ENCODE results near the gene DIRAS3.
"Not testable (repeated sequence)": the region's sequence is repeated elsewhere in the genome, so short reads cannot be mapped to it uniquely, and the experiment has no call there.

Gene DIRAS3

DNA sequence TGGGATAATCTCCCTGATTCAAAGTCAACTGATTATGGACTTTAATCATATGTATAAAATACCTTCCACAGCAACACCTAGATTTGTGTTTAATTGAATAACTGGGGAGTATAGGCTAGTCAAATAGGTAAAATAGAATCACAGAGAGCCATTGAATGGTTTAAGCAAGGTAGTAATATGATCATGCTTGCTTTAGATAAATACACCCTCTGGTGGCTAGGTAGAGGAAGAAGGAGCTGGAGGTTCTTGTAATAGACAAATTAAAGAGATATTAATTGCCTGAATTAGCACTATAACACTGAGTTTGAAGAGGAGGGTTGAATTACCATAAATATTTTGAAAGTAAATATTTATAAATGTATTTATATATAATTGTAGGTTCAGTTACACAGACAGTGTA is 40.3 kb downstream of the DIRAS3 start:
- Histone ChIP-seq H2AFZ (ENCODE audit: insufficient read depth, low read length, poor library complexity) (no peak overlapping the region), H3K27me3 (ENCODE audit: insufficient read depth, low read length) (no peaks in the 10 kb centered on the region), H2BK12ac (ENCODE audit: low read length) (no peak overlapping the region), H3K4me2 (ENCODE audit: low read length) (no peak overlapping the region), H4K91ac (ENCODE audit: low read depth, low read length) (no peak overlapping the region), H4K8ac (ENCODE audit: low read depth, low read length) (no peak overlapping the region), H3K9me3 (ENCODE audit: insufficient read depth, low read depth, low read length) (no peaks in the 10 kb centered on the region), H3K23ac (ENCODE audit: low read length) (no peak overlapping the region), H3K4ac (ENCODE audit: low read depth, low read length) (no peak overlapping the region), H4K12ac (ENCODE audit: low read depth, low read length) (no peak overlapping the region), H3K79me2 (ENCODE audit: control insufficient read depth, insufficient read depth, low read length, poor library complexity) (no peaks in the 10 kb centered on the region), H3K79me1 (ENCODE audit: low read length) (no peaks in the 10 kb centered on the region), H3K27ac (ENCODE audit: low read depth, low read length) (no peak overlapping the region), H2BK120ac (ENCODE audit: insufficient read depth, low read length, poor library complexity) (no peak overlapping the region), H3K4me3 (ENCODE audit: low read depth, low read length) (no peak overlapping the region), H3K36me3 (ENCODE audit: control insufficient read depth in 1 of 2, insufficient read depth in 2 of 2, low read length in 2 of 2) (no peaks in the 10 kb centered on the region), H3K4me1 (ENCODE audit: control insufficient read depth in 1 of 2, insufficient read depth in 2 of 2, low read length in 2 of 2) (no peaks in the 10 kb centered on the region), H3K9ac (ENCODE audit: low read length) (no peak overlapping the region), H2AK5ac (ENCODE audit: low read length) (no peak overlapping the region), H3K14ac (ENCODE audit: low read length) (no peak overlapping the region), H3K18ac (ENCODE audit: low read length) (no peak overlapping the region), H2BK5ac (ENCODE audit: low read depth, low read length, poor library complexity) (no peak overlapping the region)
- peak in 1 of 2 donors; percentile 40 for DNase-seq

GRCh38 chr1:68003626-68004025 is 46.8 kb downstream of the DIRAS3 start:
- H3K36me3 ChIP-seq (ENCODE audit: control insufficient read depth in 1 of 2, insufficient read depth in 2 of 2, low read length in 2 of 2); H3K4me1 ChIP-seq (ENCODE audit: control insufficient read depth in 1 of 2, insufficient read depth in 2 of 2, low read length in 2 of 2); H2BK12ac ChIP-seq (ENCODE audit: low read length); H3K4me3 ChIP-seq (ENCODE audit: low read depth, low read length); H3K23ac ChIP-seq (ENCODE audit: low read length); H4K12ac ChIP-seq (ENCODE audit: low read depth, low read length); H4K91ac ChIP-seq (ENCODE audit: low read depth, low read length); H3K14ac ChIP-seq (ENCODE audit: low read length); H3K9me3 ChIP-seq (ENCODE audit: insufficient read depth, low read depth, low read length); H2AFZ ChIP-seq (ENCODE audit: insufficient read depth, low read length, poor library complexity); DNase-seq; H4K8ac ChIP-seq (ENCODE audit: low read depth, low read length); H3K18ac ChIP-seq (ENCODE audit: low read length); H3K4me2 ChIP-seq (ENCODE audit: low read length); H3K79me1 ChIP-seq (ENCODE audit: low read length); H2BK5ac ChIP-seq (ENCODE audit: low read depth, low read length, poor library complexity); H3K79me2 ChIP-seq (ENCODE audit: control insufficient read depth, insufficient read depth, low read length, poor library complexity); H3K27ac ChIP-seq (ENCODE audit: low read depth, low read length); H2BK120ac ChIP-seq (ENCODE audit: insufficient read depth, low read length, poor library complexity); H3K9ac ChIP-seq (ENCODE audit: low read length); H3K4ac ChIP-seq (ENCODE audit: low read depth, low read length); H3K27me3 ChIP-seq (ENCODE audit: insufficient read depth, low read length); H2AK5ac ChIP-seq (ENCODE audit: low read length): not testable (repeated sequence)
- no CpG with 5 or more reads among the region's 3 CpGs for WGBS (ENCODE audit: extremely low coverage, insufficient coverage, insufficient read length)

DNA sequence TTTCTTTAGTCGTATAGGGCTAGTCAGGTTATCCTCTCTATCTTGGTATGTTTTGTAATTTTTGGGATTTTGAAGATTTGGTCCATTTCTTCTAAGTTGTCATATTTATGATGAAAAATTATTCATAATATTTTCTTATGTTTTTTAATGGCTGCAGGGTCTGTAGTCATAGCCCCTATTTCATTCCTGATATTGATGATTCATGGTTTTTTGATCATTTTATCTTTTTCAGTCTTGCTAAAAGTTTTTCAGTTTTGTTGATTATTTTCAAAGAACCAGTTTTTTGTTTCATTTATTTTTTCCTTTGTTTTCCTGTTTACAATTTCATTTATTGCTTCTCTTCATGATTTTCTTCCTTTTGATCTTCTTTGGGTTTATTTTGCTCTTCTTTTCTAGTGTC is 50.2 kb downstream of the DIRAS3 start:
- WGBS (ENCODE audit: extremely low coverage, insufficient coverage, insufficient read length): no CpG with 5 or more reads among the region's 1 CpG
- H3K27me3 ChIP-seq (ENCODE audit: insufficient read depth, low read length): no peaks in the 10 kb centered on the region
- no peak overlapping the region for H3K14ac ChIP-seq (ENCODE audit: low read length)
- no peaks in the 10 kb centered on the region for H3K79me2 ChIP-seq (ENCODE audit: control insufficient read depth, insufficient read depth, low read length, poor library complexity)
- H4K8ac ChIP-seq (ENCODE audit: low read depth, low read length): no peak overlapping the region
- no peak overlapping the region for H2AK5ac ChIP-seq (ENCODE audit: low read length)
- DNase-seq: no peak
- no peaks in the 10 kb centered on the region for H3K36me3 ChIP-seq (ENCODE audit: control insufficient read depth in 1 of 2, insufficient read depth in 2 of 2, low read length in 2 of 2)
- H3K9me3 ChIP-seq (ENCODE audit: insufficient read depth, low read depth, low read length): no peaks in the 10 kb centered on the region
- no peak overlapping the region for H3K9ac ChIP-seq (ENCODE audit: low read length)
- no peak overlapping the region for H3K4ac ChIP-seq (ENCODE audit: low read depth, low read length)
- H4K91ac ChIP-seq (ENCODE audit: low read depth, low read length): no peak overlapping the region
- H2BK120ac ChIP-seq (ENCODE audit: insufficient read depth, low read length, poor library complexity): no peak overlapping the region
- H3K79me1 ChIP-seq (ENCODE audit: low read length): no peaks in the 10 kb centered on the region
- H3K4me2 ChIP-seq (ENCODE audit: low read length): no peak overlapping the region
- H2BK12ac ChIP-seq (ENCODE audit: low read length): no peak overlapping the region
- no peak overlapping the region for H2BK5ac ChIP-seq (ENCODE audit: low read depth, low read length, poor library complexity)
- H3K27ac ChIP-seq (ENCODE audit: low read depth, low read length): no peak overlapping the region
- no peaks in the 10 kb centered on the region for H3K4me1 ChIP-seq (ENCODE audit: control insufficient read depth in 1 of 2, insufficient read depth in 2 of 2, low read length in 2 of 2)
- H2AFZ ChIP-seq (ENCODE audit: insufficient read depth, low read length, poor library complexity): no peak overlapping the region
- H3K23ac ChIP-seq (ENCODE audit: low read length): no peak overlapping the region
- H4K12ac ChIP-seq (ENCODE audit: low read depth, low read length): no peak overlapping the region
- no peak overlapping the region for H3K4me3 ChIP-seq (ENCODE audit: low read depth, low read length)
- H3K18ac ChIP-seq (ENCODE audit: low read length): no peak overlapping the region

- no peak overlapping the region for H4K8ac ChIP-seq (ENCODE audit: low read depth, low read length)
- H4K12ac ChIP-seq (ENCODE audit: low read depth, low read length): no peak overlapping the region
- H3K18ac ChIP-seq (ENCODE audit: low read length): no peak overlapping the region
- no peak overlapping the region for H4K91ac ChIP-seq (ENCODE audit: low read depth, low read length)
- no peak overlapping the region for H3K4me3 ChIP-seq (ENCODE audit: low read depth, low read length)
- no peak overlapping the region for H2BK5ac ChIP-seq (ENCODE audit: low read depth, low read length, poor library complexity)
- DNase-seq: peak; percentile 59 to 64
- no peaks in the 10 kb centered on the region for H3K27me3 ChIP-seq (ENCODE audit: insufficient read depth, low read length)
- H3K4ac ChIP-seq (ENCODE audit: low read depth, low read length): no peak overlapping the region
- no peaks in the 10 kb centered on the region for H3K9me3 ChIP-seq (ENCODE audit: insufficient read depth, low read depth, low read length)
- H2BK12ac ChIP-seq (ENCODE audit: low read length): no peak overlapping the region
- H3K4me1 ChIP-seq (ENCODE audit: control insufficient read depth in 1 of 2, insufficient read depth in 2 of 2, low read length in 2 of 2): no peaks in the 10 kb centered on the region
- no peak overlapping the region for H3K9ac ChIP-seq (ENCODE audit: low read length)
- no peak overlapping the region for H3K4me2 ChIP-seq (ENCODE audit: low read length)
- no peak overlapping the region for H2BK120ac ChIP-seq (ENCODE audit: insufficient read depth, low read length, poor library complexity)
- no CpG with 5 or more reads among the region's 2 CpGs for WGBS (ENCODE audit: extremely low coverage, insufficient coverage, insufficient read length)
- H3K79me1 ChIP-seq (ENCODE audit: low read length): no peaks in the 10 kb centered on the region
- no peak overlapping the region for H2AFZ ChIP-seq (ENCODE audit: insufficient read depth, low read length, poor library complexity)
- no peak overlapping the region for H2AK5ac ChIP-seq (ENCODE audit: low read length)
- H3K27ac ChIP-seq (ENCODE audit: low read depth, low read length): no peak overlapping the region
- no peaks in the 10 kb centered on the region for H3K36me3 ChIP-seq (ENCODE audit: control insufficient read depth in 1 of 2, insufficient read depth in 2 of 2, low read length in 2 of 2)
- H3K14ac ChIP-seq (ENCODE audit: low read length): no peak overlapping the region
- no peak overlapping the region for H3K23ac ChIP-seq (ENCODE audit: low read length)
- H3K79me2 ChIP-seq (ENCODE audit: control insufficient read depth, insufficient read depth, low read length, poor library complexity): no peaks in the 10 kb centered on the region
Measured at GRCh38 chr1:67997746-67998145, 52.7 kb downstream of the DIRAS3 start.

Data from trophoblast cell (in vitro differentiated cells and primary cell).